Activated T-cell treated with anti-CD3 and anti-CD28 coated beads, Interleukin-2, amount 50 U/mL, for 1 hour (primary cell): Measurements from ENCODE around the gene ALB.

Experiments
- DNase-seq: peaks from one replicate; pipeline ENCODE4 v3.0.0-alpha.2; 2020

Gene ALB

DNA sequence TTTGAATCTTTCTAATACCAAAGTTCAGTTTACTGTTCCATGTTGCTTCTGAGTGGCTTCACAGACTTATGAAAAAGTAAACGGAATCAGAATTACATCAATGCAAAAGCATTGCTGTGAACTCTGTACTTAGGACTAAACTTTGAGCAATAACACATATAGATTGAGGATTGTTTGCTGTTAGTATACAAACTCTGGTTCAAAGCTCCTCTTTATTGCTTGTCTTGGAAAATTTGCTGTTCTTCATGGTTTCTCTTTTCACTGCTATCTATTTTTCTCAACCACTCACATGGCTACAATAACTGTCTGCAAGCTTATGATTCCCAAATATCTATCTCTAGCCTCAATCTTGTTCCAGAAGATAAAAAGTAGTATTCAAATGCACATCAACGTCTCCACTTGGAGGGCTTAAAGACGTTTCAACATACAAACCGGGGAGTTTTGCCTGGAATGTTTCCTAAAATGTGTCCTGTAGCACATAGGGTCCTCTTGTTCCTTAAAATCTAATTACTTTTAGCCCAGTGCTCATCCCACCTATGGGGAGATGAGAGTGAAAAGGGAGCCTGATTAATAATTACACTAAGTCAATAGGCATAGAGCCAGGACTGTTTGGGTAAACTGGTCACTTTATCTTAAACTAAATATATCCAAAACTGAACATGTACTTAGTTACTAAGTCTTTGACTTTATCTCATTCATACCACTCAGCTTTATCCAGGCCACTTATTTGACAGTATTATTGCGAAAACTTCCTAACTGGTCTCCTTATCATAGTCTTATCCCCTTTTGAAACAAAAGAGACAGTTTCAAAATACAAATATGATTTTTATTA lies 28.3 kb downstream of the ALB start:
- no peak for DNase-seq

DNA sequence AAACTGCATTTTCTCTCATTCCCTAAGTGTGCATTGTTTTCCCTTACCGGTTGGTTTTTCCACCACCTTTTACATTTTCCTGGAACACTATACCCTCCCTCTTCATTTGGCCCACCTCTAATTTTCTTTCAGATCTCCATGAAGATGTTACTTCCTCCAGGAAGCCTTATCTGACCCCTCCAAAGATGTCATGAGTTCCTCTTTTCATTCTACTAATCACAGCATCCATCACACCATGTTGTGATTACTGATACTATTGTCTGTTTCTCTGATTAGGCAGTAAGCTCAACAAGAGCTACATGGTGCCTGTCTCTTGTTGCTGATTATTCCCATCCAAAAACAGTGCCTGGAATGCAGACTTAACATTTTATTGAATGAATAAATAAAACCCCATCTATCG lies 29.1 kb downstream of the ALB start:
- DNase-seq: no peak

DNA sequence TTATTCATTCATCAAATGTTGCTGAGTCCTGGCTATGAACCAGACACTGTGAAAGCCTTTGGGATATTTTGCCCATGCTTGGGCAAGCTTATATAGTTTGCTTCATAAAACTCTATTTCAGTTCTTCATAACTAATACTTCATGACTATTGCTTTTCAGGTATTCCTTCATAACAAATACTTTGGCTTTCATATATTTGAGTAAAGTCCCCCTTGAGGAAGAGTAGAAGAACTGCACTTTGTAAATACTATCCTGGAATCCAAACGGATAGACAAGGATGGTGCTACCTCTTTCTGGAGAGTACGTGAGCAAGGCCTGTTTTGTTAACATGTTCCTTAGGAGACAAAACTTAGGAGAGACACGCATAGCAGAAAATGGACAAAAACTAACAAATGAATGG lies 30.2 kb downstream of the ALB start:
- DNase-seq: no peak

DNA sequence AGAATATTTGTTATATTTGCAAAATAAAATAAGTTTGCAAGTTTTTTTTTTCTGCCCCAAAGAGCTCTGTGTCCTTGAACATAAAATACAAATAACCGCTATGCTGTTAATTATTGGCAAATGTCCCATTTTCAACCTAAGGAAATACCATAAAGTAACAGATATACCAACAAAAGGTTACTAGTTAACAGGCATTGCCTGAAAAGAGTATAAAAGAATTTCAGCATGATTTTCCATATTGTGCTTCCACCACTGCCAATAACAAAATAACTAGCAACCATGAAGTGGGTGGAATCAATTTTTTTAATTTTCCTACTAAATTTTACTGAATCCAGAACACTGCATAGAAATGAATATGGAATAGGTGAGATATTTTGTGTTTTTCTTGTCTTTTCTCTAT lies 31.9 kb downstream of the ALB start, which contains the start of gene AFP:
Gene AFP, plus strand, starts transcription at position 238 of the 400 bp plus-strand sequence. Its CDS starts 42 bp downstream, at position 280.
- no peak for DNase-seq

DNA sequence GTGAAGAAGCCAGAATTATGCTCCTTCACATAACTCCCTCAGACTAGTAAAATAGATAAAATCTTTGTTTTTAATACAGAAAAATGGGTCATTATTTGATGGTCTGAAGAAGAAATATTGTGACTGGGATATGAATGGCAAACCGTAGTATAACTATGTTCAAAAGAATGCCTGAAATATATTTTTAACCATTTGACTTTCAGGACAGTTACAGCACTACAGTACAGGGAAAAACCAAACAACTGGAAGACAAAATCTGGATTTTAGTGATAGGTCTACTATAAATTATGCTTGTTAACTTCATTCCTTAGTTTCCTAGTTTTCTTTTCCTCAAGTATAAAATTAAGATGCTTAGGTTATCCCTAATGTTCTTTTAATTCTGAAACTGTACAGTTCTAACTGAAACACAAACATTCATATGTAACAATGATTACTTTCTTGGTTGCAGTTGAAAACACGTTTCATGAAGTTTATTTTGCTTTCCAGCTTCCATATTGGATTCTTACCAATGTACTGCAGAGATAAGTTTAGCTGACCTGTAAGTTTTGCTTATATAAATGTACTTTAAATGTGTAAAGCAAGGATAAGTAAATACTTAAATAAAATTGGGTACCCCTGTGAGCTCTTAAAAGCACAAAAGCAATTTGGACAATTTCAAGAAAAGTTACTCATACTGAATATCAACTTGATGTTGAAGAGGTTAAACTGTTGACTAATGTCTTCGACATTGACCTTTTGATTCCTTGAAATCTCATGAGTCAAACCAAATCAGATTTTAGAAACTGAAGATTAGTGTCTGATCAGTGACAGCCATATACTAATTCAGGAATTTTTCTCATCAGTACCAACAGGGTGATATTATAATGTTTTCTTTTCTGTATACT lies 32.8 kb downstream of the ALB start:
- no peak for DNase-seq

DNA sequence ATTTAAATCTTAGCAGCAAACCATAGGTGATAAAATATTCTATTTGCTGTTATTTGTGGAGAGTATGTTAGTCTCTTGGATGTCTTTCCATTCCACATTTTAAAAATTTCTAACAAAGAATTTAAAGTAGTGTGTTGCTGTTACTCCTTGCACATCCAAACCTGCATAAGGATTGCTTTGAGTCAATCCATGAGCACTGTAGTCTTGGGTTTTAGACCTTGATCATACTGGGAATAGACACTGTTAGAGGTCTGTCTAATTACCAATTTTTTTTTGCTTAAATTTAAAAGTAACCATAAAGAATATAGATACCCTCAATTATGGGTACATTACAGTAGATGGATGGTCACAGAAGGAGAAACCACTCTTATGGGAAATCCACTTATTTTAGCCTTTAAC lies 33.5 kb downstream of the ALB start:
- no peak for DNase-seq

DNA sequence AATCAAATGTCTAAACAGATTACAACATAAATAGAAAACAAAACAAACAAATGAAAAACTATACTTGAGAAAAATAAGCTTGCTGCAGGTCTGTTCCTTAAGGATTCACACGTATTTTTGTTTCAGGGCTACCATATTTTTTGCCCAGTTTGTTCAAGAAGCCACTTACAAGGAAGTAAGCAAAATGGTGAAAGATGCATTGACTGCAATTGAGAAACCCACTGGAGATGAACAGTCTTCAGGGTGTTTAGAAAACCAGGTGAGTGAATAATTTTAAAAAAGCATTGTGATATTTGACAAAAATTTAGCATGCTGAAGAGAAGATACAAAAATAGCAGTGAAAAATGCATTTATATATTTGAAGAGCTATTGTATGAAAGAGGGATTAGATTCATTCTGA lies 34.0 kb downstream of the ALB start:
- DNase-seq: no peak

DNA sequence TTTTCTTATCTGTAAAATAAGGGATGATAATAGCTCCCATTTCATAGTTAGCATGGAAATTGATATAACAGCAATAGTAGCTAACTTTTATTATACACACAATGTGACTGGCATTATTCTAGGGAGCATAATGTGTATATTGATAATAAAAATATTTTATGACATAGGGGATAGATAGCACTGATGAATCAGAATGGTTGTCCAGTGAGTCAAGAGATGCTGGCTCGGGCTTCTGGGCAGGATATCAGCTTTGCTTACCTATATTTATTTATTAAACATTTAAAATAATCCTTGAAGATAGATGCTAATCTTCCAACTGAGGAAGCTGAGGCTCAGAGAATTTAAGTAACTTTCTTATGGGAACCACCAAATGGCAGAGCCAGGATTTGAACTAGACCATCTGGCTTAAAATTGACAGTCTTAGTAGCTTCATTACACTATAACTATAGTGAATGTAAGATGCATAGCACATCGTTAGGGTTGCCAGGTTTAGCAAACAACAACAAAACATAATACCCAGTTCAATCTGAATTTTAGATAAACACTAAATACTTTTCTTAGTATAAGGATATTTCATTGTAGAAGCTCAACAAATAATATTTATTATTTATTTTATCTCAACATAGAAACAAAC lies 34.6 kb downstream of the ALB start:
- DNase-seq: no peak

DNA sequence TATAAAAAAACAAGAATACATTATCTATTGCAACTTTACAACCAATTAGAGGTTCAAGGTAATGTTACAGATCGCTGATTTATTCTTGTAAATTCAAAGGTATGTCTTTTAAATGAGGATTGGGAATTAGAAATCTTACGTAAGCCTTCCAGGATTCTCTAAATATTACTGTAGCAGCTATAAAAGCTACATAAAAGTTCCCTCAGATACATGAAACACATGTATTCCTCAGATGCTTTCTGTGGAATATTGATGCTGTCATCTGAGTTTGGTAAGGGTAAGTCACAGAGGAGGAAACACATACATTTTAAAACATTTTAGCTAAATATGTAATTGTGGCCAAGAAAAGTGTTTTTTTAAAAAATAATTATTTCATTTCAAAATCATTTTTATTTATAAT lies 35.4 kb downstream of the ALB start:
- DNase-seq: no peak

DNA sequence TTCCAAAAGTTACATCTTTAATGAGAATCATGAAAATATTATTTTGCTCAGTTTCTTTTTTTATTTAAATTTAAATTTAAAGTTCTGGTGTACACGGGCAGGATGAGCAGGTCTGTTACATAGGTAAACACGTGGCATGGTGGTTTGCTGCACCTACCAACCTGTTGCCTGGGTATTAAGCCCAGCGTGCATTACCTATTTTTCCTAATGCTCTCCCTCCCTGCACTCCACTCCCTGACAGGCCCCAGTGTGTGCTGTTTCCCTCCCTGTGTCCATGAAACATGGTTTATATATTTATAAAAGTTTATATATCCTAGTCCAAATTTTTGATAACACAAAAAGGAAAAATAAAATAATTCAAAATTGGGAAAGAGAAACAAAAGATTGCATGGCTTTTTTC lies 35.9 kb downstream of the ALB start:
- no peak for DNase-seq

DNA sequence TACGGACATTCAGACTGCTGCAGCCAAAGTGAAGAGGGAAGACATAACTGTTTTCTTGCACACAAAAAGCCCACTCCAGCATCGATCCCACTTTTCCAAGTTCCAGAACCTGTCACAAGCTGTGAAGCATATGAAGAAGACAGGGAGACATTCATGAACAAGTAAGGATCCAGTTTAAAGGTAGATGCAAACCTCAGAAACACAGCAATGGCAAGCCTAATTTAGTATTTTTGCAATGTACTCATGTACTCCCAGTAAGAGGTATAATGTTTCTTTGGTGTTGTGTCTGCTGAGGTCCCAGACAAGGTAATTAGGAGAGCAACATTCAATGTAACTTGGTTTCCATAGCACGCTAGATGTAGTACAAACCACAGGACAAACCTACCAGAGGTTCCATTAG lies 36.6 kb downstream of the ALB start:
- DNase-seq: no peak

DNA sequence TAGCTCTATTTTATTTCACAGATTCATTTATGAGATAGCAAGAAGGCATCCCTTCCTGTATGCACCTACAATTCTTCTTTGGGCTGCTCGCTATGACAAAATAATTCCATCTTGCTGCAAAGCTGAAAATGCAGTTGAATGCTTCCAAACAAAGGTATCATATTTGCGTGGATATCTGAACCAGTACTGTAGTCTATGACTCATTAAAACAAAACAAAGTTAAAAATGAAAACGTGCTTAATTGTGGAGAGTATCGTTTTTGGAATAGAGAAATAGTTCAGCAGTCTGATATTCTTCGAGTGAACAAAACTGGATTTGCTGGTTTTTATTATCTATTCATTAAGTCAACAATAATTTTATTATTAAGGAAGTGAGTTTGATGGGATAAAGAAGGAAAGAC lies 38.2 kb downstream of the ALB start:
- no peak for DNase-seq

DNA sequence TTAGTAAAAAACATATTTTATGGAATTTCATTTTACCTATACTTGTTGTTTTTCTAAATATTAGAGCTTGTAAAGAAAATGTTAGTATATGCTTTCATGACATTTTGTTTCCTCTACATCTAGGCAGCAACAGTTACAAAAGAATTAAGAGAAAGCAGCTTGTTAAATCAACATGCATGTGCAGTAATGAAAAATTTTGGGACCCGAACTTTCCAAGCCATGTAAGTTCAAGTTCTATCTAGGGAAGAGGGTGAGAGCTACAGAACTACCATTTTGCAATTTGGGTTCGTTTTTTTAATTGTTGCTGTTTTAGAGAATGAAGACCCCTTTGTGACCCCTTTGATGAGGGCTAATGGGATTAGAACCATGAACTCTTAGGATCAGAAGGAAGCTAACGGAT lies 39.1 kb downstream of the ALB start:
- DNase-seq: no peak

DNA sequence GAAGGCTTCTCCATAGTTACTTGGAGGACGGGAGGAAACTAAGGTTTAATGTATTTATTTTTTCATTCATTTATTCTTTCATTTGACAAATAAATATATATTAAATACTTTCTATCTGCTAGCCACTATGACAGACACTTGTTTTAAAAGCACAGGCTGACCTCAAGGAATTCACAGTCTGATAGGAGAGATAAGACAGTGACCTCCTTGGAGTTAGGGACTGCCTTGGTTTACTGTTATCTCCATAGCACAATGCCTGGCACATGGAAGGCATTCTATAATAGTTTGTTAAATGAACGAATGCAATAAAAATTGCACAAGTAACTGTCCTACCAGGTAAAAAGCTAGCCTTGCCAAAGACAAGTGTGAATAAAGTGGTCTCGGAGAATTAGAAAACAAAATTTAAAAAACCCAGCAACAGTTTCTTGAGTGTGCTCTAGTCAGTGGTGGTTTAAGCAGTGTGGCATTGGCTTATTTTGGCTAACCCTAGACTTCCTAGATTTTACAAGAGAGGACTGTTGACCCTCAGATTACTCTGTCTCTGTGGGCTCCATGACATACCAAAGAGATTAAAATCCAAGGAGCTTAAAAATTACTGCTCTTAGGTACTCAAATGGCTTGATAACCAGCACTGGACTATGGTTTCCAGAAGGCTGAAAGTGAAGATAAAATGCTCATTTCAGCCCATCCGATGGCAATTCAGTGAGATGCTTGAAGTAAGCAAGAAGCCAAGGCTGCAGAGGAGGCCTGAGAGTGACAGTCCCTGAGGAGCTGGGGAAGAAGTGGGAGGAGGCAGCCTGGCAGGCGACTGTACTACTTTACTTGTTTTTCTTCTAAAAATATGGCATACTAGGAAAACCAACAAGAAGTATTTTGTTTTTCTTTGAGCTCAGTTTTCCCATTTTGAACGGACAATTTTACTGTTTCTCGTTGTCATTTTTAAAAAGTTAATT lies 41.6 kb downstream of the ALB start:
- DNase-seq: no peak

DNA sequence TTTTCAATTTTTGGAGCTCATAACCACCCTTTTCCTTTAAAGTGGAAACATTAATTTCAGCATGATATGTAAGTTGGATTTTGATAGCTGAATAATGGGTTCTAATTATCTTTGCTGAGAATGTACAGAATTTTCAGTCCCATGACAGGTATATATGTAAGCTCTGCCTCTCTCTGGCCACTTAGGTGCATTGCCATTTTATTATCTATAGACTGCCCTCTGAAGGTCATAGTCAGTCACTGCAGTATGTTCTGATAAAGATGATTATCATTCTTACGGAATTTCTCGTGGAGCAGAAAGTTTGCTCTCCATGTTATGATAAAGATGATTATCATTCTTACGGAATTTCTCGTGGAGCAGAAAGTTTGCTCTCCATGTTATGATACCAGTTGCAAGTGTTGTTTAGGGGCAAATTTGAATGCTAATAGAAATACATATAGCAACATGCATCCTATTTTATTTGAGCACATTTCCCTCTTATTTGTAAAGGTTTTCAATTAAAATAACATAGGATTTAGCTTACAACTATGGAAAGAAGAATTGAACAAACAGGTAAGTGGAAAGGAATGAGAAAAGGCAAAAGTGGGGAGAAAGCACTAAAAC lies 42.4 kb downstream of the ALB start:
- no peak for DNase-seq

DNA sequence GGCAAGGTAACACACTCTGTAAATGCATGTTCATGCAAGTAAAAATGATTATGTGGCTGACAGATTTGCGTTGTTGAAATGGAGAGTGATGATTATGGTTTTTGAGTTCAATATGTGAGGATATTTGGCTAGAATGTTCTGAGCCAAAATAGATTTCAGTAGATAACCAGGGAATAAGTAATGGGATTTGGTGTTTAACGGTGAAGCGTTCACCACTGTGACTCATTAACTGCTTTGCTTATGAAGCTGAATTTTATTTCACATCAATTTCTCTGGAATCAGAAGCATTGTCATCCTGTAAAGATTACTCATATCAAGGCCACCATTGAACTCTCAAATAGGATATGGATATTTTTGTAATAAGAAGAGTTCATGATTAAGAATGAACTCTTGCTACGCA lies 43.6 kb downstream of the ALB start:
- DNase-seq: no peak

DNA sequence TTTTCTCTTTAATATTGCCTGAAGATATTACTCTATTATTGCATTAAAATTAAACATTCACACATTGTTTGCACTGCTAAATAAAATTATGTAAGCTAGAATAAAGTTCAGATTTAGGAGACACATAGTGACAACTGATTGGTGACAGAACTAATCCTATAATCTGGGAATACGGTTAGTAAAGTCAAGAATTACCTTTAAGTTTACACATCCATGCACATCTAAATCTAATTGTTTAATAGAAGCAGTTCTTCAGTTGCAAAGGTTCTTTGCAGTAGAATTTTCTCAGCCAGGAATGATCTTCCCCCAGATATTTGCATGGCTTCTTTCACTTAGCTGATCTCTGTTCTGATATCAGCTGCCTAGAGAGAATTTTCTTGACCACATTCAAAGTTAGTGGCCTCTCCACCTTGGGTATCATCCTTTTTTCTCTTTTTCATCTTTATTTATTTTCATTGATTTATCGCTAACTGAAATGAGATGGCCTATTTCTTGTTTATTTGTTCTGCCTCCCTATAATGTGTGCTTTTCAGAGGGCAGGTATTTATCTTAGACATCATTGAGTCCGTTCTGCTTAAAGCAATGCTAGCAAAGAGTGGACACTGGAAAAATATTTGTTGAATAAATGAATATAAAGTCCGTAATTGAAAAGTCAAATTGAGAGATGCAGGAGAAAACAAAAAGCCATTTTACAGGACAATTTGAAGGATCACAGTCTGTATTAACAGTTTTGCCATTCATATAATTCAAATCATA lies 44.5 kb downstream of the ALB start:
- DNase-seq: no peak

DNA sequence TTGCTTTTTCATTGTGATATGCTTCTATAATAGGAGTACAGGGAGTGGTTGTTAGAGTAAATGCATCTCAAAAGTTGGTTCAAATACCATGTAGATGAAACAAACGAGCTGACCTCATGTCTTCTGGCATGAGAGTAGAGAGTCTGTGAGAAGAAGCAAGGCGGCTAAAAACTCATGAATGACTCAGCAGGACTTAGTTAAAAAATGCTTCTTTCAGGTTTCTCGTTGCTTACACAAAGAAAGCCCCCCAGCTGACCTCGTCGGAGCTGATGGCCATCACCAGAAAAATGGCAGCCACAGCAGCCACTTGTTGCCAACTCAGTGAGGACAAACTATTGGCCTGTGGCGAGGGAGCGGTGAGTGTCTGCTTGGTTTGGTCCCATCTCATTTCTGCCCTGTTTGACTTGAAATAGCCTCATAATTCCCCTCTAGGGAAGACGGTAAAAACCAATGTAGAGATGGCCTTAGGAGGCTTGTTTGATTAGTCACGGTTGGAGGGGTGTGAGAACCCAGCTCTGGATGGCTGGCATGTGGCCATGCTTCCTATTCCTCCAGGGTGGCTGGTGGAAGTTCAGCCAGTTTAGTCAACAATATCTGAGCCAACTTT lies 46.4 kb downstream of the ALB start:
- no peak for DNase-seq

DNA sequence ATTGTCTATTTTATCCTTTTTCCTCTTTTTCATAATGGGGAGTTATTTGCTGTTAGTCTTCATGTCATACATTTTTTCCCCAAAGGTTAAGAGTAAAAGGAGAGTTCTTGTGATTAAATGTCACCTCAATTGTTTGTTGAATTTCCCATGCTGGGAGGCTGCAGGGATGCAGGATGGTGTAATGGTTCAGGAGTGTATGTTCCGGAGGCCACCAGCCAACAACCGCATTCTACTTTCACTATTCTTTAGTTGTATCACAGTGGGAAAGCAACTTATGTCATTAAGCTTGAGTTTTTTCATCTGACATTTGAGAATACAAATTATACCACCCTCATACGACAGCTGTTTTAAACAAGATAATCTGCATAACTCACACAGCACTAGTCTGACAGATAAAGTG lies 47.3 kb downstream of the ALB start:
- DNase-seq: no peak

DNA sequence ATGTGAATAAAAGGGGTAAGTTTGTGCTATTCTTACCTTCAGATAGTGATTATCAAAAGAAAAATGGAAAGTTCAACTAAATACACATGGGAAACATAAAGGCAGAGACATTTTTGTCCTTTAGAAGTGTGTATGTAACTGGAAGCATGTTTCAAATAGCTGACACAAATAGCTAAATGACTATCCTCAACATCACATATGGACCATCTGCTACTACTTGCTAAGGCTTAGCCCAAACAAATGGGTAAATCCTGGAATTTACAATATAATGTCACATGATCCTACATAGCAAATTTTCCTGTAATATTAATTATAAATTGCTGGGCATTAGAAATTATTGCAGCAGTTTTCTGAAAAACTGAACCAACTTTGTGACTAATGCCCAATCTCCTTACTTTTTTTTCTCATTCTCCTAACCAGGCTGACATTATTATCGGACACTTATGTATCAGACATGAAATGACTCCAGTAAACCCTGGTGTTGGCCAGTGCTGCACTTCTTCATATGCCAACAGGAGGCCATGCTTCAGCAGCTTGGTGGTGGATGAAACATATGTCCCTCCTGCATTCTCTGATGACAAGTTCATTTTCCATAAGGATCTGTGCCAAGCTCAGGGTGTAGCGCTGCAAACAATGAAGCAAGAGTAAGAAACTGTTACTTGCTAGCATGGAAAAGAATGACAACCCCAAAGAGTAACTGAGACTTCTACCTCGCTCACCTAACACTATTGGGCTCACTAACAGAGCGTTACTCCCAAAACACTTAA lies 48.1 kb downstream of the ALB start:
- no peak for DNase-seq
